Spleen (tissue), 7 donors: ENCODE measurements around the gene MEMO1.

Source experiments
- CTCF ChIP-seq, 11 experiments: fragments of 200-600 bp in 7 of 11; fragments of 450-650 bp in 4 of 11; sonication (generic) in 4 of 11; IDR thresholded peaks in 8 of 11; conservative IDR thresholded peaks in 3 of 11; 1 replicate in 7 of 11; 2 replicates in 4 of 11; pipeline versions ENCODE4 v1.4.0 to v1.8.0; 2016 to 2021; ENCODE audit warnings: antibody characterized with exemption in 11 of 11, inconsistent platforms in 4 of 11, mild to moderate bottlenecking in 1 of 11
- POLR2A ChIP-seq, 3 donors: fragments of 450-650 bp; IDR thresholded peaks; one replicate each; pipeline ENCODE4 v1.5.1; 2017; ENCODE audit warnings: antibody characterized with exemption in 3 of 3, mild to moderate bottlenecking in 1 of 3
- POLR2AphosphoS5 ChIP-seq, 3 donors: sonication (generic); formaldehyde crosslinking; IDR thresholded peaks; one replicate each; pipeline ENCODE4 v1.5.1; 2017; ENCODE audit warnings: antibody characterized with exemption in 3 of 3
- donor health status: DM: no; HTN: no; CAD: no; lungs with moderate emphysema.
- donor health status: DM: no; HTN: no; CAD: no.
- donor health status: DM: no; HTN: no; CAD: no.

GRCh38 chr2:31832363-31832762, 178.4 kb downstream of the MEMO1 start:
- TF ChIP-seq CTCF (IDR thresholded peaks at IDR 0.05 in 8 of 11, conservative IDR thresholded peaks at IDR 0.05 in 3 of 11) (no peak), POLR2A (IDR thresholded peaks at IDR 0.05) (no peak), POLR2AphosphoS5 (IDR thresholded peaks at IDR 0.05) (no peak)
